Activated CD4-positive, alpha-beta memory T cell treated with anti-CD3 and anti-CD28 coated beads for 36 hours (primary cell): ENCODE measurements around the gene RAB38. TPM values are rescaled to one million over a fixed set of nuclear protein-coding genes. Genes with fewer than 3 reads are reported as not detected.

Experiments used
- CTCF ChIA-PET: fragments of 350-600 bp; sonication (Branson Sonifier 250); formaldehyde crosslinking; loops from one replicate; lab custom pipeline; 2021; ENCODE audit warnings: antibody characterized with exemption, inconsistent platforms; lab: Charles Lee
- POLR2A ChIA-PET: fragments of 350-600 bp; sonication (Branson Sonifier 250); formaldehyde crosslinking; loops from one replicate; lab custom pipeline; 2021; ENCODE audit warnings: antibody characterized with exemption; lab: Charles Lee
- DNase-seq: peaks from one replicate; pipeline ENCODE4 v3.0.0-alpha.2; 2020
- H3K27ac Mint-ChIP-seq: one replicate; pipeline ENCODE4 v1.8.0; 2021; ENCODE audit warnings: mixed read lengths
- H3K27me3 Mint-ChIP-seq: one replicate; pipeline ENCODE4 v1.8.0; 2021; ENCODE audit warnings: mixed read lengths
- H3K36me3 Mint-ChIP-seq: one replicate; pipeline ENCODE4 v1.8.0; 2021; ENCODE audit warnings: mixed read lengths
- H3K4me1 Mint-ChIP-seq: one replicate; pipeline ENCODE4 v1.8.0; 2021; ENCODE audit warnings: low read depth, mixed read lengths
- H3K4me3 Mint-ChIP-seq: one replicate; pipeline ENCODE4 v1.8.0; 2021; ENCODE audit warnings: mild to moderate bottlenecking, mixed read lengths
- H3K9me3 Mint-ChIP-seq: one replicate; pipeline ENCODE4 v1.8.0; 2021; ENCODE audit warnings: mixed read lengths
- intact Hi-C: fragments of 100-400 bp; cut with micrococcal nuclease; formaldehyde crosslinking; loops from one replicate; pipeline ENCODE4 v1.15.1; 2023
- total RNA-seq, 2 experiments: library from RNA; stranded (reverse); gene quantifications; one replicate each; pipeline ENCODE4 v1.2.3, GENCODE V29; 2021

Gene RAB38
- total RNA-seq, 2 experiments from 2014 or later: 0.76 to 0.97 TPM

DNA sequence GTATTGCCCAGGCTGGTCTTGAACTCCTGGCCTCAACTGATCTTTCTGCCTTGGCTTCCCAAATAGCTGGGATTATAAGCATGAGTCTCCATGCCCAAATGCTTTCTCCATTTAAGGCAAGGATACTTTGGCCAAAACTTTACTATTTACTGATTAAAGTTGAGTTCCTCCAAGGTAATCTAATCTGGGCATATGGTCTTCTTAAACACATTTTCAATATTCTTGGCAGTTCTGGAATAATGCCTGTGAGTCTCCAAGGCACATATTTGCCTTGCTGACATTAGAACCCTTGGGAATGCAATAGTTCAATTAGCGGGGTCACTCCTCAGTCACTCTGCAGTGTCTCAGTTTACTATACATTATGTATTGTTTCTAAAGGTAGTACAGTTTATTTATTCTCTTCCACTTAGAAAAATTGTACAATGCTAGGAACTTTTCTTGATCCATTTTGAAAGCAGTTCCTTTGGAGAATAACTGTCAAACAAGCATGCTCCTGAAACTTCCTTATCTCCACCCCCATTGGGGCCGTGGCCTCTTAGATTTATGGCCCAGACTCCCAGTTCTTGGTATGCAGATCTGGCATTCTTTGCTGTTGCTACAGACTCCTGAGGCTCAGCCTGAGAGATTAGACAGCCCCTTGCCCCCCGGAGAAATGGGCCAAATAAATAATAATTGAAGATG, 13.1 kb upstream of the RAB38 start:
- H3K4me1 Mint-ChIP-seq: no peaks in the 10 kb centered on the region
- no peak overlapping the region for H3K27ac Mint-ChIP-seq
- H3K27me3 Mint-ChIP-seq: peaks cover 3% of the 10 kb centered on the region
- no peak for DNase-seq
- no peaks in the 10 kb centered on the region for H3K36me3 Mint-ChIP-seq
- intact Hi-C loops: no loop called here
- ChIA-PET POLR2A (no interaction called here), CTCF (no interaction called here)
- H3K4me3 Mint-ChIP-seq: no peak overlapping the region
- peaks cover 5% of the 10 kb centered on the region for H3K9me3 Mint-ChIP-seq

DNA sequence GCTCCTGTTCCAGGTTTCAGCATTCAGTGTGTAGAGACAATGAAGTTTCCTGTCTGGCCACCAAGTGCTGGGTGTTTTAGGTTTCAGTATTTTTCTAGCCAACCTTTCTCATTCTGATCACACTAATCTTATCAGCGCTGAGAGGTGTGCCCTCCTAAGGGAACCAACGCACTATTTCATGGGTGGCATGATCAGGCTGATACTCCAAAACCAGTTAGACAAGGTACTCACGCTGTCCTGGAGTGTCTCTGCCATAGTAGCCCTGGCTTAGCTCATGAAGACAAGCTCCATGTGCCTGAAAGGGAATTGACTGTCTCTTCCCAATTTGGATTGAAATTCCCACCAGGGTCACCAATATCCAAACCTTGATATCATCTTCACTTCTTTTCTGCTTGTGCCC, 8.0 kb upstream of the RAB38 start:
- peaks cover 5% of the 10 kb centered on the region for H3K9me3 Mint-ChIP-seq
- intact Hi-C loops: no loop called here
- no peak for DNase-seq
- no peak overlapping the region for H3K4me3 Mint-ChIP-seq
- no peaks in the 10 kb centered on the region for H3K36me3 Mint-ChIP-seq
- H3K27ac Mint-ChIP-seq: no peak overlapping the region
- peaks cover 17% of the 10 kb centered on the region for H3K27me3 Mint-ChIP-seq
- ChIA-PET POLR2A (no interaction called here), CTCF (no interaction called here)
- H3K4me1 Mint-ChIP-seq: peaks cover 16% of the 10 kb centered on the region

GRCh38 chr11:88181776-88182175, 6.5 kb upstream of the RAB38 start:
- H3K27me3 Mint-ChIP-seq: peaks cover 20% of the 10 kb centered on the region
- ChIA-PET POLR2A (interaction anchor here (0.9 kb wide), 1 partner anchor 175 kb away, joined by 3 read pairs; no protein-coding TSS in a partner anchor), CTCF (interaction anchor here (0.7 kb wide), 1 partner anchor 240 kb away, joined by 4 read pairs; no protein-coding TSS in a partner anchor)
- H3K36me3 Mint-ChIP-seq: no peaks in the 10 kb centered on the region
- no peak for DNase-seq
- H3K9me3 Mint-ChIP-seq: no peaks in the 10 kb centered on the region
- no peak overlapping the region for H3K4me3 Mint-ChIP-seq
- H3K27ac Mint-ChIP-seq: no peak overlapping the region
- intact Hi-C loops: no loop called here
- peaks cover 19% of the 10 kb centered on the region for H3K4me1 Mint-ChIP-seq

DNA sequence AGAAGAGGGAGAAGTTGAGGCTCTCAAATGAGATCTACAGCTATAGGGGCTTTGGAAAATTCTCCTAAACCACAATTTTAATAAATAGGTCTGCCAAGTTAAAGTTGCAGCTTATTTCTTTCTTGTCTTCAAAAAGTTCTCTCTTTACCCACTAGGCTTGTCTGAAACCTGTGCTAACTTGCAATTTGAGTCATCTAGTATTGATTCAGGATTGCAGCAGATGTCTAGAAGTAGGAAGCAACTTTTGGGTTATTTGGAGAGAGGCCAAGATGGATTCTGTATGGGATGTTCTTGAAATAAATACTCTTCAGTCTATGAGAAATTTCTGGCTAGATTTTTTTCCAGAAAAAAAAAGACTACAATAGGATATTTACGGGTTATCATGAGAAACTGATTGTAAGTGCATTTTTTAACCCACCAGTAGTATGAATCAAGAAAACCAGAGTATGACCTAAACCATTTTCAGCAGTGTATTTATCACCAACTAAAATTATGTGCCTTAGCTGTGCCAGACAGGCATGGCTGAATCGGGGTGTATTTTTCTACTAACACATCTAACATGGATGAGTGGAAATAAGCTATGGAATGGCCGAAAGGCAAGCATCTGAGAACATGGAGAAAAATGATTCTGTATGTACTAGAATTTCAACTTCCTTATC, 4.9 kb upstream of the RAB38 start:
- H3K27me3 Mint-ChIP-seq: peaks cover 24% of the 10 kb centered on the region
- no peak for DNase-seq
- intact Hi-C loops: loop anchor here (1.0 to 2.0 kb wide), 4 partner anchors 159 to 356 kb away; no protein-coding TSS in a partner anchor

DNA sequence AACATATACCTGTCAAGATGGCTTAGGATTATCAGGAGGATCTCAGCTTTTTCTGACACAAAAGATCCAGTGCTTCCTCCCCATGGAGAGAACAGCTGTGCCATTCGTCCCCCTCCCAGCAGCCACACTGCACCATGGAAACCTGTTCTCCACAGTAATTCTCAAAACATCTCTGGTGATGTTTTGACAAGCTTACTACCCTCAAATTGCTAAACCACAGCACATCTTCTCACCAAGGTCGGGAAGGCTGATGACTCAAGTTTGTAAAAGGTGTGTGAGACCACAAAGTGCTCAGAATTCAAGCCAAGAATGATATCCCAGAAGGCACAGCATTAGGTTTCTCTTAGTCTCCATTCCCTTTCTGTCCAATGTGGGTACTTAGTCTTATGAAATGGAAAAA, 3.9 kb upstream of the RAB38 start:
- POLR2A ChIA-PET: interaction anchor here (0.9 to 1.0 kb wide), 2 partner anchors 9 to 352 kb away, joined by 3 read pairs; no protein-coding TSS in a partner anchor
- peak overlapping the region; percentile 68 for H3K27ac Mint-ChIP-seq
- CTCF ChIA-PET: interaction anchor here (1.4 kb wide), 1 partner anchor 148 kb away, joined by 3 read pairs; no protein-coding TSS in a partner anchor
- intact Hi-C loops: loop anchor here (1.0 to 2.0 kb wide), 3 partner anchors 160 to 242 kb away; no protein-coding TSS in a partner anchor
- H3K4me3 Mint-ChIP-seq: no peak overlapping the region
- DNase-seq: peak; percentile 61
- H3K36me3 Mint-ChIP-seq: no peaks in the 10 kb centered on the region
- peaks cover 28% of the 10 kb centered on the region for H3K27me3 Mint-ChIP-seq
- H3K9me3 Mint-ChIP-seq: no peaks in the 10 kb centered on the region
- peaks cover 29% of the 10 kb centered on the region for H3K4me1 Mint-ChIP-seq

More for the DNA sequence above, 4.9 kb upstream of the RAB38 start:
- no peak overlapping the region for H3K4me3 Mint-ChIP-seq
- H3K9me3 Mint-ChIP-seq: no peaks in the 10 kb centered on the region
- H3K4me1 Mint-ChIP-seq: peaks cover 21% of the 10 kb centered on the region
- ChIA-PET POLR2A (interaction anchor here (0.9 kb wide), 1 partner anchor 10 kb away, joined by 3 read pairs; no protein-coding TSS in a partner anchor), CTCF (interaction anchor here (0.6 to 1.4 kb wide), 3 partner anchors 52 to 364 kb away, joined by 3 to 4 read pairs (median 3); no protein-coding TSS in a partner anchor)
- no peak overlapping the region for H3K27ac Mint-ChIP-seq
- H3K36me3 Mint-ChIP-seq: no peaks in the 10 kb centered on the region

DNA sequence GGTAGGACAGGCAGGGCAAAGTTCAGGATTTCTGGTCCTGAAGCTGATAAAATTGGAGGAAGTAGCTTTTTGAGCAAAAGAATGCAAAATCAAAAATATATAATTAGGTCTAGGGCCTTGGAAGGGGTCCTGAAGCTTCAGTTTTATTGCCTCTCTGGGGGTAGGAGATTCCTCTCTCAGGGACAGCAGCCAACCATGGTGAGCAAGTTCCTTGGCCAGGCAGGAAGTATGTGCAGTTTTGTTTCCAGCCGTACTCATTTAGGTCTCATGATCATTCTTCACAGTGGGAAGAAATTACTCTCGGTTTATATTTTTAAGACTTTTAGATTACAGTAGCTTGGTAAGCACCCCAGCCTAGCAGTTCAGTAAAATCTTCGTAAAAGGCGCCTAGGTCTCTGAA, 2.9 kb upstream of the RAB38 start:
- H3K27ac Mint-ChIP-seq: no peak overlapping the region
- no peak overlapping the region for H3K4me3 Mint-ChIP-seq
- peaks cover 38% of the 10 kb centered on the region for H3K4me1 Mint-ChIP-seq
- POLR2A ChIA-PET: no interaction called here
- peaks cover 25% of the 10 kb centered on the region for H3K27me3 Mint-ChIP-seq
- intact Hi-C loops: loop anchor here (2.0 kb wide), 1 partner anchor 161 kb away; no protein-coding TSS in a partner anchor
- CTCF ChIA-PET: no interaction called here
- DNase-seq: no peak
- no peaks in the 10 kb centered on the region for H3K36me3 Mint-ChIP-seq
- H3K9me3 Mint-ChIP-seq: no peaks in the 10 kb centered on the region

DNA sequence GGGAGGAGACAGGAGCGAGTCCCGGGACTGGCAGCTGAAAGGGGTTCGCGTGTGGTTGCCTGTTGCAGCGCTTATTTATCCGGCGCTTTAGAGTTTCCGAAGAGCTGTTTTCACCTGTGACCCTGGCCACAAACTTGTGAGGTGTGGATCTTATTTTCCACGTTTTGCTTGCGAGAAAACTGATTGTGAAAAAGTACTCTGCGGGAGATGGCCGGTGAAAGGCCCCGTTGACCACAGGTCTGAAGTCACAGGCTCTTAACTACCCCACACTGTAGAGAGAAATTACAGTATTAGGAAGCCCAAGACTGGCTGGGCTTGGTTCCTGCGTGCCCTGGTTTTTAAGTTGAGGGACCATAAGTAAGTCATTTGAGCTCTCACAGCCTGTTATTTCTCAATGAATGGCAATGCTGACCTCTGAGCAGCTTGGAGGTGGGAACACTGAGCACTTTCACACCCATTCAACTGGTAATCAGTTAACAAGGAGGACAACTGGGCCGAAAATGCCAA, 379 bp upstream of the RAB38 start:
- Mint-ChIP-seq H3K27me3 (peaks cover 20% of the 10 kb centered on the region), H3K4me3 (no peak overlapping the region), H3K4me1 (peaks cover 39% of the 10 kb centered on the region), H3K9me3 (no peaks in the 10 kb centered on the region), H3K36me3 (no peaks in the 10 kb centered on the region), H3K27ac (no peak overlapping the region)
- no peak for DNase-seq
- intact Hi-C loops: loop anchor here (1.0 to 2.0 kb wide), 2 partner anchors 125 to 361 kb away; no protein-coding TSS in a partner anchor
- POLR2A ChIA-PET: no interaction called here
- CTCF ChIA-PET: interaction anchor here (1.1 kb wide), 1 partner anchor 377 kb away, joined by 3 read pairs; no protein-coding TSS in a partner anchor

GRCh38 chr11:88173956-88174355, 1.3 kb downstream of the RAB38 start:
- POLR2A ChIA-PET: no interaction called here
- no peak for DNase-seq
- CTCF ChIA-PET: no interaction called here
- no peaks in the 10 kb centered on the region for H3K36me3 Mint-ChIP-seq
- intact Hi-C loops: loop anchor here (2.0 kb wide), 1 partner anchor 127 kb away; no protein-coding TSS in a partner anchor
- no peaks in the 10 kb centered on the region for H3K9me3 Mint-ChIP-seq
- H3K4me1 Mint-ChIP-seq: peaks cover 28% of the 10 kb centered on the region
- peaks cover 17% of the 10 kb centered on the region for H3K27me3 Mint-ChIP-seq
- no peak overlapping the region for H3K27ac Mint-ChIP-seq
- no peak overlapping the region for H3K4me3 Mint-ChIP-seq

- Mint-ChIP-seq H3K9me3 (no peaks in the 10 kb centered on the region), H3K4me1 (peaks cover 19% of the 10 kb centered on the region), H3K27me3 (peaks cover 8% of the 10 kb centered on the region), H3K4me3 (no peak overlapping the region), H3K36me3 (no peaks in the 10 kb centered on the region), H3K27ac (no peak overlapping the region)
- intact Hi-C loops: no loop called here
- no peak for DNase-seq
- ChIA-PET CTCF (interaction anchor here (0.9 kb wide), 1 partner anchor 381 kb away, joined by 3 read pairs; no protein-coding TSS in a partner anchor), POLR2A (no interaction called here)
Observed at GRCh38 chr11:88171982-88172381, 3.3 kb downstream of the RAB38 start.

DNA sequence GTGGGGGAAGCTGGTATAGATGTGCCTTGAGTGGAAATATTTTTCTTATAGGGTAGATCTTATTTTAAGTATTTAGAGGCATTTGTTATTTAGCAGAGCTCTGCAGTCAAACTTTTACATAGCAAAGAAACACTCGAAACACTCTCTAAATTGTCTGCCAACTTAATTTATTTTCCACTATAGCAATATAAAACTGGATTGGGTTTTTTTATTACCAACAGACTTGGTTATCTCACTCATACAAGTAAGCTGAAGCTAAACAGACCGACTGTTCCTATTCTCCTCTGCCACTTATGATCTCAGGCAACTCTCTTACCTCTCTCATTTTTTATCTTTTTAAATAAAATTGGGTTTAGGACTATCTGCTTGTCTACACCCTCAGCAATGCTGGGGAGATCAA, 4.6 kb downstream of the RAB38 start:
- Mint-ChIP-seq H3K27me3 (peaks cover 5% of the 10 kb centered on the region), H3K4me1 (peaks cover 19% of the 10 kb centered on the region), H3K4me3 (no peak overlapping the region), H3K36me3 (no peaks in the 10 kb centered on the region), H3K9me3 (no peaks in the 10 kb centered on the region), H3K27ac (no peak overlapping the region)
- POLR2A ChIA-PET: interaction anchor here (1.2 kb wide), 1 partner anchor 9 kb away, joined by 3 read pairs; no protein-coding TSS in a partner anchor
- CTCF ChIA-PET: no interaction called here
- intact Hi-C loops: no loop called here
- DNase-seq: no peak

DNA sequence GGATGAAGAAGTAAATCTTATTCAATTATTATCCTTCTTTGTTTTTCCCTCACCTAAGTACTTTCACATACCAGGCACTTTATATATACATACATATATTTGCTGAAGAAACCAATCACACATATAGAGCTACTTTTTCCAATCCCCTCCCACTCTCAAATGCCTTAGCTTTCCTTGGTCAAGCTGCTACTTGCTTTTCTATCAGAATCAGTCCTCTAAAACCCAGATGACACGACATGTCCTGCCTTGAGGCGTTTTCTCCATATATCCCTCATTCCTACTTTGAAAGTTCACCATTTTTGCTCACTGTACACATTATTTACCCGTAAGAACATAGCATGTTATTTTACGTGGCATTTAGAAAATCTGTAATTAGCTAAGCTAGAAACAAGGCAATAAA, 5.4 kb downstream of the RAB38 start:
- intact Hi-C loops: no loop called here
- no peak for DNase-seq
- POLR2A ChIA-PET: interaction anchor here (1.2 kb wide), 1 partner anchor 10 kb away, joined by 3 read pairs; no protein-coding TSS in a partner anchor
- Mint-ChIP-seq H3K27ac (no peak overlapping the region), H3K4me3 (no peak overlapping the region), H3K9me3 (no peaks in the 10 kb centered on the region), H3K36me3 (no peaks in the 10 kb centered on the region), H3K27me3 (peaks cover 3% of the 10 kb centered on the region), H3K4me1 (peaks cover 17% of the 10 kb centered on the region)
- CTCF ChIA-PET: no interaction called here

GRCh38 chr11:88169471-88169870, 5.8 kb downstream of the RAB38 start:
- H3K4me3 Mint-ChIP-seq: no peak overlapping the region
- DNase-seq: no peak
- no peaks in the 10 kb centered on the region for H3K36me3 Mint-ChIP-seq
- H3K4me1 Mint-ChIP-seq: peaks cover 13% of the 10 kb centered on the region
- H3K9me3 Mint-ChIP-seq: no peaks in the 10 kb centered on the region
- H3K27ac Mint-ChIP-seq: no peak overlapping the region
- CTCF ChIA-PET: no interaction called here
- no peaks in the 10 kb centered on the region for H3K27me3 Mint-ChIP-seq
- intact Hi-C loops: no loop called here
- POLR2A ChIA-PET: interaction anchor here (1.2 kb wide), 1 partner anchor 10 kb away, joined by 3 read pairs; no protein-coding TSS in a partner anchor
